Fibroblast of lung (primary cell): ENCODE data around the gene CTBP2. TPM values are rescaled to one million over a fixed set of nuclear protein-coding genes. Genes with fewer than 3 reads are reported as not detected.

ENCODE experiments used
- DNase-seq, 2 donors: peaks; one replicate each; pipeline versions ENCODE4 v3.0.0 to v3.0.0-alpha.2; 2010; ENCODE audit warnings: low read depth in 2 of 2
- H2AFZ ChIP-seq: 2 replicates; pipeline ENCODE4 v1.5.1; 2012; ENCODE audit warnings: low read length, control low read depth, inconsistent platforms
- H3K27ac ChIP-seq: 2 replicates; pipeline ENCODE4 v1.5.1; 2011; ENCODE audit warnings: low read length, control low read depth; ENCODE audit not compliant: insufficient read depth
- H3K27me3 ChIP-seq: 2 replicates; pipeline ENCODE4 v1.5.1; 2011; ENCODE audit warnings: mild to moderate bottlenecking, low read length; ENCODE audit not compliant: control insufficient read depth, insufficient read depth
- H3K36me3 ChIP-seq: 2 replicates; pipeline ENCODE4 v1.5.1; 2011; ENCODE audit warnings: low read length; ENCODE audit not compliant: control insufficient read depth, insufficient read depth
- H3K4me1 ChIP-seq: 2 replicates; pipeline ENCODE4 v1.5.1; 2011; ENCODE audit warnings: low read length; ENCODE audit not compliant: control insufficient read depth, insufficient read depth; ENCODE audit errors: extremely low read depth
- H3K4me2 ChIP-seq: 2 replicates; pipeline ENCODE4 v1.5.1; 2011; ENCODE audit warnings: low read length, control low read depth; ENCODE audit not compliant: insufficient read depth; ENCODE audit errors: extremely low read depth
- H3K4me3 ChIP-seq, 4 experiments: fragments of 200-600 bp in 1 of 4; sonication (generic) in 1 of 4; replicated peaks in 1 of 4; 2 replicates each; pipeline ENCODE4 v1.5.1; 2011 to 2016; ENCODE audit warnings: low read length in 4 of 4, low read depth in 3 of 4, mild to moderate bottlenecking in 3 of 4, control low read depth in 2 of 4, inconsistent platforms in 1 of 4, mixed read lengths in 1 of 4; ENCODE audit not compliant: insufficient read depth in 1 of 4; ENCODE audit errors: control extremely low read depth in 1 of 4
- H3K79me2 ChIP-seq: 2 replicates; pipeline ENCODE4 v1.5.1; 2012; ENCODE audit warnings: mild to moderate bottlenecking, low read length, inconsistent platforms; ENCODE audit not compliant: control insufficient read depth, insufficient read depth
- H3K9ac ChIP-seq: 2 replicates; pipeline ENCODE4 v1.5.1; 2011; ENCODE audit warnings: mild to moderate bottlenecking, low read length, control low read depth; ENCODE audit not compliant: insufficient read depth
- H3K9me3 ChIP-seq: 2 replicates; pipeline ENCODE4 v1.5.1; 2012; ENCODE audit warnings: low read depth, low read length; ENCODE audit not compliant: control insufficient read depth, insufficient read depth
- H4K20me1 ChIP-seq: 2 replicates; pipeline ENCODE4 v1.5.1; 2011; ENCODE audit warnings: low read length; ENCODE audit not compliant: control insufficient read depth, insufficient read depth; ENCODE audit errors: extremely low read depth
- CTCF ChIP-seq, 2 donors: IDR thresholded peaks in 1 of 2; conservative IDR thresholded peaks in 1 of 2; 1 replicate in 1 of 2; 2 replicates in 1 of 2; pipeline ENCODE4 v1.5.1; 2011 to 2012; ENCODE audit warnings: low read length in 2 of 2, control low read depth in 1 of 2, inconsistent platforms in 1 of 2, low read depth in 1 of 2, mild to moderate bottlenecking in 1 of 2
- EZH2 ChIP-seq: IDR thresholded peaks from 2 replicates; pipeline ENCODE4 v1.5.1; 2012; ENCODE audit warnings: low read length, control low read depth, mild to moderate bottlenecking; ENCODE audit errors: missing control alignments
- polyA plus RNA-seq, 2 donors: library from polyadenylated mRNA; depleted of rRNA in 1 of 2; stranded (reverse) in 1 of 2; unstranded in 1 of 2; fragments of >200 nt; gene quantifications; 2 replicates each; pipeline ENCODE4 v1.2.1, GENCODE V29; 2011 to 2012; ENCODE audit warnings: missing spikeins in 1 of 2
- total RNA-seq: library from RNA; depleted of rRNA; stranded (reverse); fragments of >200 nt; gene quantifications from 2 replicates; pipeline ENCODE4 v1.2.1, GENCODE V29; 2014

CTBP2 gene
- total and polyA plus RNA-seq, 2 donors (not counting 1 experiment from before 2014, with no cell fraction given): 72.1 to 73.3 TPM

- Histone ChIP-seq H3K9me3 (no peaks in the 10 kb centered on the region), H3K79me2 (peaks cover 70% of the 10 kb centered on the region), H3K27me3 (no peaks in the 10 kb centered on the region), H3K4me3 (no peak overlapping the region), H3K9ac (no peak overlapping the region), H3K4me1 (peaks cover 21% of the 10 kb centered on the region), H3K36me3 (no peaks in the 10 kb centered on the region), H3K27ac (no peak overlapping the region), H3K4me2 (no peak overlapping the region), H4K20me1 (no peaks in the 10 kb centered on the region), H2AFZ (no peak overlapping the region)
- TF ChIP-seq EZH2: no peak
- DNase-seq: no peak
Observed at GRCh38 chr10:125054669-125055268, 105.6 kb downstream of the CTBP2 start.

- Histone ChIP-seq H3K4me2 (no peak overlapping the region), H3K4me3 (no peak overlapping the region), H3K36me3 (no peaks in the 10 kb centered on the region), H4K20me1 (no peaks in the 10 kb centered on the region), H3K4me1 (peaks cover 19% of the 10 kb centered on the region), H2AFZ (no peak overlapping the region), H3K9me3 (no peaks in the 10 kb centered on the region), H3K27ac (no peak overlapping the region), H3K79me2 (peaks cover 71% of the 10 kb centered on the region), H3K27me3 (no peaks in the 10 kb centered on the region), H3K9ac (no peak overlapping the region)
- no peak for DNase-seq
- TF ChIP-seq CTCF (conservative IDR thresholded peaks at IDR 0.05 in 1 of 2, IDR thresholded peaks at IDR 0.05 in 1 of 2; ENCODE audit: low read depth in 1 of 2, low read length in 2 of 2) (no peak), EZH2 (no peak)
Observed at GRCh38 chr10:125054216-125054615, 106.1 kb downstream of the CTBP2 start.

GRCh38 chr10:125052146-125052545, 108.2 kb downstream of the CTBP2 start:
- no peak overlapping the region for H3K9ac ChIP-seq
- DNase-seq: no peak
- H3K27me3 ChIP-seq: no peaks in the 10 kb centered on the region
- H3K27ac ChIP-seq: no peak overlapping the region
- no peaks in the 10 kb centered on the region for H4K20me1 ChIP-seq
- H3K4me3 ChIP-seq: no peak overlapping the region
- H3K36me3 ChIP-seq: no peaks in the 10 kb centered on the region
- H3K79me2 ChIP-seq: peaks cover 69% of the 10 kb centered on the region
- H3K4me1 ChIP-seq: peaks cover 18% of the 10 kb centered on the region
- TF ChIP-seq CTCF (conservative IDR thresholded peaks at IDR 0.05 in 1 of 2, IDR thresholded peaks at IDR 0.05 in 1 of 2; ENCODE audit: low read depth in 1 of 2, low read length in 2 of 2): no peak
- no peak for TF ChIP-seq EZH2
- no peaks in the 10 kb centered on the region for H3K9me3 ChIP-seq
- no peak overlapping the region for H2AFZ ChIP-seq
- no peak overlapping the region for H3K4me2 ChIP-seq
